K562 (cell line): ENCODE measurements around the gene KMT2E. TPM values are rescaled to one million over a fixed set of nuclear protein-coding genes. Genes with fewer than 3 reads are reported as not detected.

Experiments used
- ARID4B ChIP-seq: sonication (generic); formaldehyde crosslinking; IDR thresholded peaks from 2 replicates; pipeline ENCODE4 v1.8.0; 2022; ENCODE audit warnings: mild to moderate bottlenecking, missing genetic modification reagents
- CBFB ChIP-seq: sonication (generic); formaldehyde crosslinking; IDR thresholded peaks from 2 replicates; pipeline ENCODE4 v1.4.0; 2020; ENCODE audit warnings: mild to moderate bottlenecking, missing genetic modification reagents
- CCAR2 ChIP-seq: fragments of 200-400 bp; formaldehyde crosslinking; IDR thresholded peaks from 2 replicates; pipeline ENCODE4 v1.6.1; 2017; ENCODE audit warnings: mild to moderate bottlenecking, low read depth, low read length
- CREB5 ChIP-seq: fragments of 250-450 bp; sonication (Bioruptor Pico); IDR thresholded peaks from 2 replicates; pipeline ENCODE4 v1.5.0; 2020; ENCODE audit warnings: mild to moderate bottlenecking
- HNRNPL ChIP-seq: fragments of 200-400 bp; formaldehyde crosslinking; IDR thresholded peaks from 2 replicates; pipeline ENCODE4 v1.6.1; 2017; ENCODE audit warnings: low read depth, mild to moderate bottlenecking, low read length
- HOXB6 ChIP-seq: fragments of 250-450 bp; sonication (Bioruptor Pico); IDR thresholded peaks from 2 replicates; pipeline ENCODE4 v1.5.1; 2022; ENCODE audit warnings: mild to moderate bottlenecking, borderline replicate concordance
- ID3 ChIP-seq, 2 experiments: fragments of 250-450 bp in 1 of 2; fragments of 450-650 bp in 1 of 2; sonication (Bioruptor Pico) in 1 of 2; IDR thresholded peaks; 2 replicates each; pipeline versions ENCODE4 v1.6.1 to v1.8.0; 2016 to 2021; ENCODE audit warnings: mild to moderate bottlenecking in 2 of 2, moderate library complexity in 2 of 2, missing compliant biosample characterization in 1 of 2, missing genetic modification characterization in 1 of 2
- ILF3 ChIP-seq: fragments of 450-650 bp; IDR thresholded peaks from 2 replicates; pipeline ENCODE4 v1.6.1; 2018; ENCODE audit warnings: antibody characterized with exemption, mild to moderate bottlenecking, moderate library complexity, borderline replicate concordance
- KLF10 ChIP-seq: fragments of 250-450 bp; sonication (Bioruptor Pico); IDR thresholded peaks from 2 replicates; pipeline ENCODE4 v1.6.1; 2021; ENCODE audit warnings: matching md5 sums
- MECOM ChIP-seq: fragments of 250-450 bp; sonication (Bioruptor Pico); IDR thresholded peaks from 2 replicates; pipeline ENCODE4 v1.8.0; 2022; ENCODE audit warnings: inconsistent platforms
- MYNN ChIP-seq, 2 experiments: sonication (generic); formaldehyde crosslinking in 1 of 2; IDR thresholded peaks; 2 replicates each; pipeline versions ENCODE4 v1.5.0 to v1.6.1; 2016 to 2020; ENCODE audit warnings: antibody characterized with exemption in 1 of 2, missing genetic modification reagents in 1 of 2
- NFIX ChIP-seq: fragments of 250-450 bp; sonication (Bioruptor Pico); IDR thresholded peaks from 2 replicates; pipeline ENCODE4 v1.4.0; 2020; ENCODE audit warnings: low read depth, mild to moderate bottlenecking, moderate library complexity
- POU5F1 ChIP-seq: fragments of 150-350 bp; IDR thresholded peaks from 2 replicates; pipeline ENCODE4 v1.6.1; 2014; ENCODE audit warnings: borderline replicate concordance, low read length, low read depth, mild to moderate bottlenecking; ENCODE audit not compliant: partially characterized antibody
- RBM34 ChIP-seq: fragments of 200-400 bp; formaldehyde crosslinking; IDR thresholded peaks from 2 replicates; pipeline ENCODE4 v1.6.1; 2018; ENCODE audit warnings: low read length, borderline replicate concordance; ENCODE audit not compliant: insufficient read depth
- SRSF1 ChIP-seq: fragments of 200-400 bp; formaldehyde crosslinking; IDR thresholded peaks from 2 replicates; pipeline ENCODE4 v1.6.1; 2017; ENCODE audit warnings: mild to moderate bottlenecking, low read depth, low read length, moderate library complexity
- TAL1 ChIP-seq: fragments of 450-650 bp; IDR thresholded peaks from 2 replicates; pipeline ENCODE4 v1.6.1; 2016; ENCODE audit warnings: mild to moderate bottlenecking
- VEZF1 ChIP-seq: fragments of 200-800 bp; sonication (Bioruptor generic); IDR thresholded peaks from 2 replicates; pipeline ENCODE4 v1.6.1; 2017; ENCODE audit warnings: missing genetic modification characterization, missing compliant biosample characterization
- ZNF165 ChIP-seq: fragments of 250-450 bp; sonication (Bioruptor Pico); IDR thresholded peaks from 2 replicates; pipeline ENCODE4 v1.4.0; 2020; ENCODE audit warnings: borderline replicate concordance
- ZNF239 ChIP-seq: fragments of 250-450 bp; sonication (Bioruptor Pico); IDR thresholded peaks from 2 replicates; pipeline ENCODE4 v1.4.0; 2020; ENCODE audit warnings: mild to moderate bottlenecking
- ZNF668 ChIP-seq: fragments of 250-450 bp; sonication (Bioruptor Pico); IDR thresholded peaks from 2 replicates; pipeline ENCODE4 v1.8.0; 2022; ENCODE audit warnings: mild to moderate bottlenecking, inconsistent platforms
- polyA plus RNA-seq, 8 experiments: library from polyadenylated mRNA; depleted of rRNA in 4 of 8; stranded (reverse) in 5 of 8; unstranded in 3 of 8; fragments of >200 nt; fragmentation: Nextera tagmentation in 2 of 8; fragmentation: Illumina TruSeq in 1 of 8; extraction: Ambion mirVana in 2 of 8; extraction: Trizol in 1 of 8; gene quantifications; 2 replicates each; pipeline versions ENCODE4 v1.2.1 to v1.2.3, GENCODE V29; 2011 to 2014; ENCODE audit warnings: inconsistent platforms in 1 of 8, missing spikeins in 1 of 8
- total RNA-seq, 7 experiments: library from RNA; depleted of rRNA in 6 of 7; stranded (reverse); fragments of >200 nt in 6 of 7; fragmentation: Illumina TruSeq in 2 of 7; extraction: Trizol in 2 of 7; gene quantifications; 2 replicates each; pipeline versions ENCODE4 v1.2.1 to v1.2.3, GENCODE V29; 2011 to 2021; ENCODE audit warnings: low replicate concordance in 1 of 7

The KMT2E gene
- total and polyA plus RNA-seq, 9 of the 15 experiments (the other 6 are each of a cell fraction or from before 2014, with no cell fraction given), result 8.9 to 55.3 (median 38.1) TPM

- TF ChIP-seq VEZF1 (CRISPR knock-in tag), result no peak
- no peak for TF ChIP-seq ILF3
- peak; percentile 98 for TF ChIP-seq ARID4B (CRISPR knock-in tag)
- TF ChIP-seq CBFB (CRISPR knock-in tag), result peak; percentile 95
- no peak for TF ChIP-seq MECOM (CRISPR knock-in tag)
- no peak for TF ChIP-seq HNRNPL
- TF ChIP-seq ZNF239 (CRISPR knock-in tag), result no peak; the same call in 1 of the 2 replicates
- peak; percentile 67 for TF ChIP-seq TAL1
- no peak for TF ChIP-seq RBM34
- no peak for TF ChIP-seq HOXB6 (CRISPR knock-in tag)
- peak; percentile 94 for TF ChIP-seq MYNN (IDR thresholded peaks at IDR 0.05)
- TF ChIP-seq MYNN (CRISPR knock-in tag; IDR thresholded peaks at IDR 0.05), result no peak
- TF ChIP-seq CCAR2, result peak; percentile 94
- TF ChIP-seq KLF10 (CRISPR knock-in tag), result no peak
- TF ChIP-seq ID3 (CRISPR knock-in tag; IDR thresholded peaks at IDR 0.05), result no peak
- peak; percentile 86; the same call in 1 of the 2 replicates for TF ChIP-seq ID3 (tag; IDR thresholded peaks at IDR 0.05)
- peak; percentile 91; the same call in 1 of the 2 replicates for TF ChIP-seq SRSF1
- TF ChIP-seq CREB5, result no peak
- 0 out of 2 replicates have a peak, but pooled peaks have one; percentile 50 for TF ChIP-seq ZNF165 (CRISPR knock-in tag)
- TF ChIP-seq ZNF668, result no peak
- no peak for TF ChIP-seq POU5F1
- TF ChIP-seq NFIX, result peak; percentile 59; the same call in 1 of the 2 replicates
These were observed 1.3 kb upstream of the KMT2E start (continued) for GRCh38 chr7:105012503-105013220.
